NCI-H524 treated with DMSO at 0.1 percent for 48 hours (cell line): Measurements from ENCODE around the gene RRAS.
"Not testable (repeated sequence)": the region's sequence is repeated elsewhere in the genome, so short reads cannot be mapped to it uniquely, and the experiment has no call there.

Experiments
- DNase-seq: peaks from one replicate; lab custom pipeline; 2025; lab: John Stamatoyannopoulos, UW

The RRAS gene

DNA sequence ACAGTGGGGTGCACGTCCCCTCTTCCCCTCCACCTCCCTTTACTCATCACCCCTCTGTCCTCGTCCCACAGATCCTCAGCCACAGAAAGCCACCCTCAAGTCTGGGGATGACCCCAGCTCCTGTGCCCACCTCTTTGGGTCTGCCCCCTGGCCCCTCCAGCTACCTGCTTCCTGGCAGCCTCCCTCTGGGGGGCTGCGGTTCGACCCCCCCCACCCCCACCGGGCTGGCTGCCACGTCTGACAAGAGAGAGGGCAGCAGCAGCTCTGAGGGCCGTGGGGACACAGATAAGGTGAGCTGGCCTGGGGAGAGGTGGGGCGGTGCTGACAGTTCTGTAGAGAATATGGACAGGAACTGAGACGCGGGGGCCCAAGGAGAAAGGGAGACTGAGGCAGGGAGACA, 14.6 kb upstream of the RRAS start:
- DNase-seq = no peak

DNA sequence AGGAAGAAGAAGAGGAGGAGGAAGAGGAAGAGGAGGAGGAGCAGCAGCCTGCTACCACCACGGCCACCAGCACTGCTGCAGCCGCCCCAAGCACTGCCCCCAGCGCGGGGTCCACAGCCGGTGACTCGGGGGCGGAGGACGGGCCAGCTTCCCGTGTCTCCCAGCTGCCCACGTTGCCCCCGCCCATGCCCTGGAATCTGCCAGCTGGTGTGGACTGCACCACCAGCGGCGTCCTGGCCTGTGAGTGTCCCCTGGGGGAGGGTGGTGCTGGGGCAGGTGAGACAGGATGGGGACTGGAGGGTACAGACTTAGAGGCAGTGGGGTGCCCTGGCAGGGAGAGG, 13.5 kb upstream of the RRAS start:
- DNase-seq = no peak

DNA sequence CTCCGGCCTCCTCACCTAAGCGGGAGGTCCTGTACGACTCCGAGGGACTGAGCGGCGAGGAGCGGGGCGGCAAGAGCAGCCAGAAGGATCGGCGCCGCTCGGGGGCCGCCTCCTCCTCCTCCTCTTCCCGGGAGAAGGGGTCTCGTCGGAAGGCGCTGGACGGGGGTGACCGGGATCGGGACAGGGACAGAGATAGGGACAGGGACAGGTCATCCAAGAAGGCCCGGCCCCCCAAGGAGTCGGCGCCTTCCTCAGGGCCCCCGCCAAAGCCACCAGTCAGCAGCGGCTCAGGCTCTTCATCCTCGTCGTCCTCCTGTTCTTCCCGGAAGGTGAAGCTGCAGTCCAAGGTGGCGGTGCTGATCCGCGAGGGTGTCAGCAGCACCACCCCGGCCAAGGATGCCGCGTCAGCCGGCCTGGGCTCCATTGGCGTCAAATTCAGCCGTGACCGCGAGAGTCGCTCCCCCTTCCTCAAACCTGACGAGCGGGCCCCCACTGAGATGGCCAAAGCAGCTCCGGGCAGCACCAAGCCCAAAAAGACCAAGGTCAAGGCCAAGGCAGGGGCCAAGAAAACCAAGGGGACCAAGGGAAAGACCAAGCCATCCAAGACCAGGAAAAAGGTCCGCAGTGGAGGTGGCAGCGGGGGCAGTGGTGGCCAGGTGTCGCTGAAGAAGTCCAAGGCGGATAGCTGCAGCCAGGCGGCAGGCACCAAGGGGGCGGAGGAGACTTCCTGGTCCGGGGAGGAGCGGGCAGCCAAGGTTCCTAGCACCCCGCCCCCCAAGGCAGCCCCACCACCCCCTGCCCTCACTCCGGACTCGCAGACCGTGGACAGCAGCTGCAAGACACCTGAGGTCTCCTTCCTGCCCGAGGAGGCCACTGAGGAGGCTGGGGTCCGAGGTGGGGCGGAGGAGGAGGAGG, 12.9 kb upstream of the RRAS start:
- DNase-seq = no peak

DNA sequence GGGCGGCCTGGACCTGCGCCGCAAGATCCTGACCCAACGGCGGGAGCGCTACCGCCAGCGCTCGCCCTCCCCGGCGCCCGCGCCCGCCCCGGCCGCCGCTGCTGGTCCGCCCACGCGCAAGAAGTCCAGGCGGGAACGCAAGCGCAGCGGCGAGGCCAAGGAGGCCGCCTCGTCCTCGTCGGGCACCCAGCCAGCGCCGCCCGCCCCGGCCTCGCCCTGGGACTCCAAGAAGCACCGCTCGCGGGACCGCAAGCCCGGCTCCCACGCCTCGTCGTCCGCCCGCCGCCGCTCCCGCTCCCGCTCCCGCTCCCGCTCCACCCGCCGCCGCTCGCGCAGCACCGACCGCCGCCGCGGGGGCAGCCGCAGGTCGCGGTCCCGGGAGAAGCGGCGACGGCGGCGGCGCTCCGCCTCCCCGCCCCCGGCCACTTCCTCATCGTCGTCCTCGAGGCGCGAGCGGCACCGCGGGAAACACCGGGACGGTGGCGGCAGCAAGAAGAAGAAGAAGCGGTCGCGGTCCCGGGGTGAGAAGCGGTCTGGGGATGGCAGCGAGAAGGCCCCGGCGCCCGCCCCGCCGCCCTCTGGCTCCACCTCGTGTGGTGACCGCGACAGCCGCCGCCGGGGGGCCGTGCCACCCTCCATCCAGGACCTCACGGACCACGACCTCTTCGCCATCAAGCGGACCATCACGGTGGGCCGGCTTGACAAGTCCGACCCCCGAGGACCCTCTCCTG, 12.0 kb upstream of the RRAS start:
- DNase-seq = no peak

DNA sequence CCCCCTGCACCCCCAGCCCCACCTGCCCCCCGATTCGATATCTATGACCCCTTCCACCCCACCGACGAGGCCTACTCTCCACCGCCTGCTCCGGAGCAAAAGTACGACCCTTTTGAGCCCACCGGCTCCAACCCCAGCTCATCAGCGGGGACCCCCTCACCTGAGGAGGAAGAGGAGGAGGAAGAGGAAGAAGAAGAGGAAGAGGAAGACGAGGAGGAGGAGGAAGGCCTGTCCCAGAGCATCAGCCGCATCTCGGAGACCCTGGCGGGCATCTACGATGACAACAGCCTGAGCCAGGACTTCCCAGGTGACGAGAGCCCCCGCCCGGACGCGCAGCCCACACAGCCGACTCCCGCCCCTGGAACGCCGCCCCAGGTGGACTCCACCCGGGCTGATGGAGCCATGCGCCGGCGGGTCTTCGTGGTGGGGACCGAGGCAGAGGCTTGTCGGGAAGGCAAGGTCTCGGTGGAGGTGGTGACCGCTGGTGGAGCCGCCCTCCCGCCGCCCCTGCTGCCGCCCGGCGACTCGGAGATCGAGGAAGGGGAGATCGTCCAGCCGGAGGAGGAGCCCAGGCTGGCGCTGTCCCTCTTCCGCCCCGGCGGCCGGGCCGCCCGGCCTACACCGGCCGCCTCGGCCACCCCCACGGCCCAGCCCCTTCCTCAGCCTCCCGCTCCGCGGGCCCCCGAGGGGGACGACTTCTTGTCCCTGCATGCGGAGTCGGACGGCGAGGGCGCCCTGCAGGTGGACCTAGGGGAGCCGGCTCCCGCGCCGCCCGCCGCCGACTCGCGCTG, 11.3 kb upstream of the RRAS start:
- DNase-seq = no peak

DNA sequence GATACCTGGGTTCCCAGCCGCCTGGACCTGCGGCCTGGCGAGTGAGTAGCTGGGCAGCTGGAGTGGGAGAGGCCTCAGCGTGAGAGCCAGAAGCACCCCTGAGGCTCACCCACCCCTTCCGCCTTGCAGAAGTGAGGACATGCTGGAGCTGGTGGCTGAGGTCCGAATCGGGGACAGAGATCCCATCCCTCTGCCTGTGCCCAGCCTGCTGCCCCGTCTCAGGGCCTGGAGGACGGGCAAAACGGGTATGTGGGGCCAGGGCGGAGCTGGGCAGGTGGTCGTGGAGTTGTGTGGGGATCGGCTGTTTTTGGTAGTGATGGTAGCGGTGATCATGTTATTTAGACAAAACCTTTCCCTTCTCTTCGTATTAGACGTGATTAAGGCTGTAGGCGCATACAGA, 6.6 kb upstream of the RRAS start:
- DNase-seq = no peak

DNA sequence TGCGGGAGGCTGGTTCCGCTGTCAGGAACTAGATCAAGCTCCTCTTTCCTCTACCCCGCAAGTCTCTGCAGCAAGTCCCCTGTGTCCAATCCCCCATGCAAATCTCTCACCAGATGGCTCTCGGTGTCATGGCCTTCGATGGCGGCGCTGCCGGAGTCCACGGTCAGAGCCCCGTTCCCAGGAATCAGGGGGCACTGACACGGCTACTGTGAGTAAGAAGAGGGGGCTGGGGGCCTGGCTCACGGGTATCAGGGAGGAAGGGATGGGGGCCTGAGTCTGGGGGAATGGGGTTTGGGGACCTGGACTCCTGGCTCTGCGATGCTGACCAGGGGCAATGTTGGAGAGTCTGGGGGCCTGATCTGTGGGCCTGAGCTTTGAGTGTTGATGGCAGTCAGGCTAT, 6.1 kb upstream of the RRAS start:
- DNase-seq = no peak

DNA sequence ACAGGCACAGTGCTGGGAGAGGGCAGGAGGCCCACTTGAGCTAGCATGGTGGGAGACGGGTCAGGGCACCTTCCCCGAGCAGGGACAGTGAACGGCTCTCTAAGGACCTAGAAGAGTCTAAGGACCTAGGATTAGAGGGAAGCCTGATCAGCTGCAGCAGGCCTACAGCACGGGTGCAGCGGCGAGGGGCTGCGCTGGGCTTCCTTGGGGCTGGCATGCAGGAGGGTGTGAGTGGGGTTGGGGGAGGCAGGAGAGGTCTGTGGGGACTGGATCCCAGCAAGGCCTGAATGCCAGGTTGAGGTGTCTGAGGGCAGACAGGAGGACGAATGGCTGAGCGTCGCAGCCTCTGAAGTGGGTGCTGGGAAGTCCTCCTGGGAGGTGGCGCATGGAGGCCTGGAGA, 5.6 kb upstream of the RRAS start:
- DNase-seq = no peak

DNA sequence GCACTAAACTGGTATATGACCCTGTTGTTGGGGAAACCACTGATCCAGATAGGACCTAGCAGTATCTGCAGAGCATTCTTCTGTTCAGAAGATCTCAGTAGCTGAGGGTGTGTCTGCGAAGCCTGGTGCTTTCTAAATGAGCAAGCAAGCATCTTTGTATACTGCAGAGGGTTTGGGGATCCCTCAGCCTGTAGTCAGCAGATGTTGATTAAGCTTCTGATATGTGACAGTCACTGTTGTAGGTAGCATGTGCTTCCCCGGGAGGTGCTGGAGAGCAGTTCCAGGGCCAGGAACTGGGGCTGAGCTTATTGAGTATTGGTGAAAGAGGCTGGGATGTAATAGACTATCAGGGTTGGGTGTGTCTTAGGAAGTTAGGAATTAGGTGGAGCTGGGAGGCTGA, 3.5 kb upstream of the RRAS start:
- no peak for DNase-seq

DNA sequence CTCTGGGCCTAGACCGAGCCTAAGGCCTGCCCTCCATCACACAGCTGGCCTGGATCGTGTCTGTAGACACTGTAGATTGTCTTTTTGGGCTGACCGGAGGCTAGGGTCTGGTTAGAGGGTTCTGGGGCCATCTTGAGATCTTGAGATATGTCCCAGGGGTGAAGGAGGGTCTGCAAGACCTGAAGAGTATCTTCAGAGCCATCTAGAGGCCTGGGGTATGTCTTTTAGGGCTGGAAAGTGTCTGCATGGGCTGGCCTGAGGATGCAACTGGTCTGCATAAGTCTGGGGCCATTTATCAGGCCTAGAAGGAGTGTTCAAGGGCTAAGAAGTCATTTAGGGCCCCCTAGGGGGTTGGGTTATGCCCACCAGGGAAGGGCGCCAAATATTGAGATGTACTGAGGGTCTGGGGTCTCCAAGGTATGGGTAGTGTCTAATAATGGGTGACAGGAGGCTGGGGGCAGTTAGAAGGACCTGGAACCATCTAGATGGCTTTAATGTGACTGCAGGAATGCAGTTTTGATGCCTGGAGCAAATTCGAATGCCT, 2.6 kb upstream of the RRAS start:
- no peak for DNase-seq

DNA sequence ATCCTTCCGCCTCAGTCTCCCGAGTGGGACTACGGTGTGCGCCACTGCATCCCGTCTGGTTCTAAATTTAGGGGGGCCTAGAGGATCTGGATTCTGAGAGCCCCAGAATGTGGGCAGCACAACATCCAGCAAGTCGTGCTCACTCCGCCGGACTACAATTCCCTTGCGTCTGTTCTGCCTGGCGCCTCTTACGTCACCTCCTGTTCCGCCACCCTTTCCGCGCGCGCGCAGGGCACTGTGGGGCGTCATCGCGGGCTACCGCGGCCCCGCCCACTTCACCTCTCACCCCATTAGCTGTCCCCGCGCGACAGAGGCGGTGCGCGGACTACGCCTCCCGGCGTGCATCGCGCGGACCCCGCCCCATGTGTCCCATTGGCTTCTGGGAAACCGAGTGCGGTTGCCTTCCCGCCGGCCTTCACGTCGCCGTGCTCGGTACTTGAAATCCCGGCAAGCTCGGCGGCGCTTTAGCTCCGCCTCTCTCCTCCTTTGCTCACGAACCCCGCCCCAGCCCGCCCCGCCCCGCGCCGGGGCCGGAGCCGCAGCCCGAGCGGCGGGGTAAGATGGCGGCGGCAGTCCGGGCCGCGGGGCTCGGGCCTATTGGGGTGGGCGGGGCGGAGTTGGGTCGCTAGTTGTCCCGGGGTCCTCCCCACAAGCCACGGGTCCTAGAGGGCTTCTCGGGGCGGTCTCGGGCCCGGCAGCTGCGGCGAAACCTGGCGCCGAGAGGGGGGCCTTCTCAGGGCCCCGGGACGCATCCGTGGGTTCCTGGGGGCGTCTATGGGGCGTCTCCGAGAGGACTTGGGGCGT, 1.9 kb upstream of the RRAS start, which contains the start of gene SCAF1:
TSS of gene SCAF1 (plus strand) at position 522 of the 804 bp plus-strand sequence. CDS start 2,818 bp downstream, outside the sequence.
- peak; percentile 96 for DNase-seq

DNA sequence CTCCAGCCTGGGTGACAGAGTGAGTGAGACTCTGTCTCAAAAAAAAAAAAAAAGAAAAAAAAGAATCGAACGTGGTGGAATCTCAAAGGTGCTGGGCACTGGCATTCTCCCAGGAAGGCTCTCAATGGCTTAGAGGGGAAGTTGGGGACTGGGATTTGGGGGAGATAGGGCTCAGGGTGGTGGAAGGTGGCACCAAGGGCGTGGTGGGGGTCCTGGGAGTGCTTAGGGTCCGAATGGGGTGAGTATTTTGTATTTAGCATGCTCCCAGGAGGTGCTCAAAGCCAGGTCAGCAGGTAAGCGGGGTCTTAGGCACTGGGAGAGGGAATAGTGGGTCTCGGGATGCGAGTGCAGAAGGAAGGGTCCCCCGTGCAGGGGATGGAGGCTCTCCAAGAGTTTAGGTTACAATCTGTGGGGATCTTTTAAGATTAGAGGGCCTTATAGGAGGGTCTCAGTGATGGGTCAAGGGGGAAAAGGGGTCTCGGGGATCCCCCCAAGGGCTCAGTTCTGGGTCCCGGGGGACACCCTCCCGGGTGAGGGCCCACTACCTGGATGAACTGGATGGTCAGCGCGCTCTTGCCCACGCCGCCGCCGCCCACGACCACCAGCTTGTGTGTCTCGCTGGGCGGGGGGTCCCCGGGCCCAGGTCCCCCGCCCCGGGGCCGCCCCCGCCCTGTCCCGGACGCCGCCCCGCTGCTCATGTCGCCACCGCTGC, 386 bp downstream of the RRAS start:
- DNase-seq = no peak

DNA sequence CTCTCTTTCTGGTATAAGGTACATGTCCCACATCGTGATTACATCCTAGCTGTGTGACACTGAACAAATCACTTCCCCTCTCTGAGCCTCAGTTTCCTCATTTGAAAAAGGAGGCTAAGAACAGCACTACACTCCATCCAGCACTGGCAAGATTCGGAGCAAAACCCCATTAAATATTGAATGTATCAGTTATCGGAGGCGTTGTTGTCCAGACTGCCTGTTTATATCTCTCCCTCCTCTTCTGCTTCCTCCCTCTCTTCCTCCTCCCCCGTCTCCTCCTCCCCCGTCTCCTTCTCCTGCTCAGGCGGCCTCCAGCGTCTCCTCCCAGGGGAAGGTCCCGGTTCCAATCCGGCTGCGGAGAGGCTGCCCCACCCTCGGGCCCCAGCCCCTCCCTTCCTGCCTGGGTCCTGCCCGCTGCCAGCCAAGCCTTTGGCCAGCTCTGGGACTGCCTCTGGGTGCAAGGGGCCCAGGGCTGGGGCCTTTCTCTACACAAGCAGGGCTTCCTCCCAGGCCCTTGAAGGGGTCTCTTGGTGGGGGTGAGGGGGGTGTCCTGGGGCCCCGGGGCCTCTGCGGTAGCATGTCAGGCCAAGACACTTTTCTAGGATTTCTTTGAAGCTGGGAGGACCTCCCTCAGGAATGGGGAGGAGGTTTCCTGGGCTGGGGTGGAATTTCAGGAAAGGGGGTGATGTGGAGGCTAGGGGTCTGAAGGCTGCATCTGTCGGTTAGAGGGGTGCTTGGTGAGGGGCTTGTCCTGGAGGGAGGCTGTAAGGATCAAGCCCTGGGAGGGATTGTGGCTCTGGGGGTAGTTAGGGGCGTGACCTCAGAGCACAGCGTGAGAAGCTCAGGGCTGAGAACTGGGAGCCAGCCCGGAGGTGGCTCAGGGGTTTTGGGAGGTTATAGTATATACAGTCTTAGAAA, 1.9 kb downstream of the RRAS start:
- DNase-seq = no peak

DNA sequence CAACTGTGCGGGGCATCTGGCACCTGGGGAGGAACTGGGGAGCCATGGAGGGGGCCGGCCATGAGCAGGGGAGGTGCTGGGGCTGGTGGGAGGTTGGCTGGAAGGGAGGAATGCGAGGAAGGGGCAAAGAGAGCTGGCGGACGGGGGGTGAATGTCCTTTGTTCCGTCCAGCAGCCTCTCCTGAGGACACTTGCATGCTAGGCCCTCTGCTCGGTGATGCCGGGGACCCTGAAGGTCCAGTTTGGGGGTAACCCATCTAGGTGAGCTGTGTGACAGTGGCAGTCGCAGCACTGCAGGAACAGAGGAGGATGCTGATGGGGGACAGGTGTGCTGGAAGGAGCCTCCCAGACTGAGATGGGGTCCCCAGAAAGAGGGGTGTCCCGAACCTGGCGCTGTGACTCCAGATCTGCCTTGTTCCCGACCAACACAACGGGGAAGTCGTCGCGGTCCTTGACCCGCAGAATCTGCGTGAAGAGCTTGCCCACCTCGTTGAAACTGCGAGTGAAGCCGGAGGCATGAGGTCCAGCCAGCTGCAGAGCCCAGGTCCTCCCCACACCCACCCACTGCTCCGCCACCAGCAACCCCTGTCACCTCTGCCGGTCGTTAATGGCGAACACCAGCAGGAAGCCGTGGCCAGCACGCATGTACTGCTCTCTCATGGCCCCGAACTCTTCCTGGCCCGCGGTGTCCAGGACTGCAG, 3.6 kb downstream of the RRAS start:
- DNase-seq = no peak

DNA sequence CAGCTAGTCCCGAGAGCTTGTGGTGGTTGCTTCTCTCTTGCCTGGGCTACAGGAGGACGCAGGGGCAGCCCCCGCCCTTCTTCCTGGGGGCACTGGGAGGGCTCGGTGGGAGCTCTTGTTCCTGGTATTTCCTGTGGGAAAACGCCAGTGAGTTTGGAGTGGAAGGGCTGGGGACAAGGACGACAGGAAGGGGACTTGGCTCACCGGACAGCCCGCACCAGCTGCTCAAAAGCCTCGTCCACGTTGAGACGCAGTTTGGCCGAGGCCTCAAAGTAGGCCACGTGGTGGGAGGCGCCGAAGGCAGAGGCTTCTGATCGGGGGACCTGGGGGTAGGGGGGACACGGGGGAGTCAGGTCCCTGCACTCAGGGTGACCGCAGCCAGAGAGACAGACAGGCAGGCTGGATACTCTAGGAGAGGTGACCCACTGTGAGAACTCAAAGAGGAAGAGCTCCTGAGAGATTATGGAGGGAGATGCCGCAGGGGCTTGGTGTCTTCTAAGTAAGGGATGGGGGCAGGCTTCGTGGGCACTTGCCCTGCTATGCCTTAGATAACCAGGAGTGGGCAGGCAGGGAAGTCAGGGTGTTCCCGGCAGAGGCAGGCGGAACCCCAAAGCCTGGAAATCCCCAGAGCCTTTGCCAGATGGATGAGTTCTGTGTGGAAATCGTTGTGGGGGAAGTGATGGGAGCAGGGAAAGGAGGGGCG, 4.3 kb downstream of the RRAS start:
- no peak for DNase-seq

DNA sequence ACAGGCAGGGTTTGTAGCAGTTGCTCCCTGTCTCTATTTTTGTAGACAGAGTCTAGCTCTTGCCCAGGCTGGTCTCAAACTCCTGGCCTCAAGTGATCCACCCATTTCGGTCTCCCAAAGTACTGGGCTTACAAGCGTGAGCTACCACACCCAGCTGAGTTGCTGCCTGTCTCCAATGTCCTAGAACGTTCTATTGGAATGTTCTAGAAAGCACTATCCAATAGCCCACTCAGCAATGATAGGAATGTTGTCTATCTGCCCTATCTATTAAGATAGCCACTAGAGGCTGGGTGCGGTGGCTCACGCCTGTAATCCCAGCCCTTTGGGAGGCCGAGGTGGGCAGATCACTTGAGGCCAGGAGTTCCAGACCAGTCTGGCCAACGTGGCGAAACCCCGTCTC, 6.7 kb downstream of the RRAS start:
- not testable (repeated sequence) for DNase-seq

DNA sequence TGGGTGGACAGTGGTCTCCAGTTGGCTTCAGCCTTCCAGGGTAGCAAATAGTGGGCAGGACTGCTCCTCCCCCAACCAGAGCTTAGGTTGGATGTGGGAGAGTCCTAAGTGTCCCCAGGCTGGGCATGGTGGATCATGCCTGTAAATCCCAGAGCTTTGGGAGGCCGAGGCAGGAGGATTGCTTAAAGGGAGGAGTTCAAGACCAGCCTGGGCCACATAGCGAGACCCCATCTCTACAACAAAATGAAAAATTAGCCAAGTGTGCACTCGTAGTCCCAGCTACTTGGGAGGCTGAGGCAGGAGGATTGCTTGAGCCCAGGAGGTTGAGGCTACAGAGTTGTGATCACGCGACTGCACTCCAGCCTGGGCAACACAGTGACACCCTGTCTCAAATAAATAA, 7.4 kb downstream of the RRAS start:
- no peak for DNase-seq

DNA sequence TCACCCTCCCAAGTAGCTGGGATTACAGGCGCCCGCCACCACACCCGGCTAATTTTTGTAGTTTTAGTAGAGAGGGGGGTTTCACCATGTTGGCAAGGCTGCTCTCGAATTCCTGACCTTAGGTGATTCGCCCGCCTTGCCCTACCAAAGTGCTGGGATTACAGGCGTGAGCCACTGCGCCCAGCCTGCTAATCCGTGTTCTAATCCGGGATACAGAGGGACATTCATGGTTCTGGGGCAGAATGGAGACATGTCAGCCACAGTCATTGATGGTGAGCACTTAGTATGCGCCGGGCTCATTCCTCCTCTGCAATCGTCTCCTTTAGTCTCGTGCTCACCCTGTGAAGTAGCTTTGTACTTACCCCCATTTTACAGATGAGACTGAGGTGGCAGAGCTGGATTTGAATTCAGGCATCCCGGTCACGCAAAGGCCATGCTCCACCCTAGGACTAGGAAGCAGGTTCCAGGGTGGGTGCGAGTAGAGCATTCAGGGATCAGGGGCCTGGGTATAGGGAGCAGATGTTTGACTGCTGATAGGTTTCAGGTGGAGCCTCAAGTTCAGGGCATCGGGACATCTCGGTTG, 8.2 kb downstream of the RRAS start:
- no peak for DNase-seq
